ENCODE results near the gene TSPO. TPM values are rescaled to one million over a fixed set of nuclear protein-coding genes. Genes with fewer than 3 reads are reported as not detected.

The TSPO gene
- total RNA-seq, 1 experiment from 2014 or later: 195 TPM

GRCh38 chr22:43207386-43207785 is 56.0 kb downstream of the TSPO start:
- Mint-ChIP-seq H3K4me1 (ENCODE audit: low read depth, unreplicated experiment) (no peaks in the 10 kb centered on the region), H3K9me3 (ENCODE audit: low read depth, unreplicated experiment) (no peaks in the 10 kb centered on the region), H3K4me3 (ENCODE audit: low read depth, unreplicated experiment) (no peak overlapping the region), H3K27ac (ENCODE audit: unreplicated experiment) (no peak overlapping the region), H3K27me3 (ENCODE audit: unreplicated experiment) (peaks cover 60% of the 10 kb centered on the region), H3K36me3 (ENCODE audit: insufficient read depth, unreplicated experiment) (no peaks in the 10 kb centered on the region)
- CTCF ChIA-PET: no interaction called here
- no peak for DNase-seq
- BruUV-seq (replicated peaks): no TSS peak
- intact Hi-C loops (cut with micrococcal nuclease; ENCODE audit: unreplicated experiment): no loop called here
- no peak for TF ChIP-seq CTCF (IDR thresholded peaks at IDR 0.05; ENCODE audit: unreplicated experiment)

GRCh38 chr22:43207849-43208702 is 56.7 kb downstream of the TSPO start:
- BruUV-seq (replicated peaks): no TSS peak
- intact Hi-C loops (cut with micrococcal nuclease; ENCODE audit: unreplicated experiment): no loop called here
- Mint-ChIP-seq H3K4me3 (ENCODE audit: low read depth, unreplicated experiment) (no peak overlapping the region), H3K36me3 (ENCODE audit: insufficient read depth, unreplicated experiment) (no peaks in the 10 kb centered on the region), H3K4me1 (ENCODE audit: low read depth, unreplicated experiment) (no peaks in the 10 kb centered on the region), H3K27me3 (ENCODE audit: unreplicated experiment) (peaks cover 60% of the 10 kb centered on the region), H3K27ac (ENCODE audit: unreplicated experiment) (no peak overlapping the region), H3K9me3 (ENCODE audit: low read depth, unreplicated experiment) (no peaks in the 10 kb centered on the region)
- no peak for TF ChIP-seq CTCF (IDR thresholded peaks at IDR 0.05; ENCODE audit: unreplicated experiment)
- DNase-seq: no peak
- CTCF ChIA-PET: no interaction called here

GRCh38 chr22:43208703-43209522 is 57.6 kb downstream of the TSPO start:
- Mint-ChIP-seq H3K4me1 (ENCODE audit: low read depth, unreplicated experiment) (no peaks in the 10 kb centered on the region), H3K27ac (ENCODE audit: unreplicated experiment) (no peak overlapping the region), H3K9me3 (ENCODE audit: low read depth, unreplicated experiment) (no peaks in the 10 kb centered on the region), H3K27me3 (ENCODE audit: unreplicated experiment) (peaks cover 60% of the 10 kb centered on the region), H3K36me3 (ENCODE audit: insufficient read depth, unreplicated experiment) (no peaks in the 10 kb centered on the region), H3K4me3 (ENCODE audit: low read depth, unreplicated experiment) (no peak overlapping the region)
- no peak for TF ChIP-seq CTCF (IDR thresholded peaks at IDR 0.05; ENCODE audit: unreplicated experiment)
- no peak for DNase-seq
- intact Hi-C loops (cut with micrococcal nuclease; ENCODE audit: unreplicated experiment): no loop called here
- no TSS peak for BruUV-seq (replicated peaks)
- CTCF ChIA-PET: no interaction called here

GRCh38 chr22:43209523-43209890 is 58.1 kb downstream of the TSPO start:
- Mint-ChIP-seq H3K4me3 (ENCODE audit: low read depth, unreplicated experiment) (no peak overlapping the region), H3K36me3 (ENCODE audit: insufficient read depth, unreplicated experiment) (no peaks in the 10 kb centered on the region), H3K4me1 (ENCODE audit: low read depth, unreplicated experiment) (no peaks in the 10 kb centered on the region), H3K9me3 (ENCODE audit: low read depth, unreplicated experiment) (no peaks in the 10 kb centered on the region), H3K27ac (ENCODE audit: unreplicated experiment) (no peak overlapping the region), H3K27me3 (ENCODE audit: unreplicated experiment) (peaks cover 65% of the 10 kb centered on the region)
- DNase-seq: no peak
- CTCF ChIA-PET: no interaction called here
- TF ChIP-seq CTCF (IDR thresholded peaks at IDR 0.05; ENCODE audit: unreplicated experiment): no peak
- no TSS peak for BruUV-seq (replicated peaks)
- intact Hi-C loops (cut with micrococcal nuclease; ENCODE audit: unreplicated experiment): no loop called here
